T-helper 22 cell (primary cell): ENCODE measurements around the gene DONSON.

ENCODE experiments used
- DNase-seq: peaks from one replicate; pipeline ENCODE4 v3.0.0-alpha.2; 2020; ENCODE audit warnings: low read depth

DONSON gene

GRCh38 chr21:33562389-33562788 lies 26.1 kb downstream of the DONSON start:
- no peak for DNase-seq

GRCh38 chr21:33561373-33561772 lies 27.1 kb downstream of the DONSON start:
- no peak for DNase-seq

- no peak for DNase-seq
These were observed 27.5 kb downstream of the DONSON start for GRCh38 chr21:33560965-33561364.

GRCh38 chr21:33559813-33560212 lies 28.7 kb downstream of the DONSON start:
- DNase-seq: no peak

- DNase-seq: no peak
These were observed 29.6 kb downstream of the DONSON start for GRCh38 chr21:33558777-33559421.

GRCh38 chr21:33557447-33557846 lies 31.0 kb downstream of the DONSON start:
- DNase-seq: no peak

GRCh38 chr21:33554982-33555344 lies 33.5 kb downstream of the DONSON start:
- DNase-seq: no peak

GRCh38 chr21:33554236-33554981 lies 34.1 kb downstream of the DONSON start:
- DNase-seq: no peak

GRCh38 chr21:33552999-33553598 lies 35.4 kb downstream of the DONSON start:
- no peak for DNase-seq

- no peak for DNase-seq
These were observed 36.1 kb downstream of the DONSON start for GRCh38 chr21:33552093-33552998.

GRCh38 chr21:33551664-33552063 lies 36.8 kb downstream of the DONSON start:
- DNase-seq: no peak

GRCh38 chr21:33550772-33551660 lies 37.5 kb downstream of the DONSON start:
- no peak for DNase-seq

- DNase-seq: no peak
These were observed 38.4 kb downstream of the DONSON start for GRCh38 chr21:33549848-33550771.

- no peak for DNase-seq
These were observed 42.4 kb downstream of the DONSON start for GRCh38 chr21:33546086-33546485.

GRCh38 chr21:33544451-33545195 lies 43.9 kb downstream of the DONSON start:
- DNase-seq: no peak

- DNase-seq: peak; percentile 29
These were observed 44.9 kb downstream of the DONSON start for GRCh38 chr21:33543505-33544129.

- DNase-seq: peak; percentile 98
These were observed 45.6 kb downstream of the DONSON start, which contains the start of gene SON for GRCh38 chr21:33542640-33543504. Gene SON (plus strand): TSS chr21:33543038. CDS start chr21:33543093, 55 bp downstream.
